SK-N-MC (cell line): Measurements from ENCODE around the gene DAB2IP.

Experiments used
- EZH2 ChIP-seq: fragments of 200-600 bp; sonication (generic); IDR thresholded peaks from one replicate; pipeline ENCODE4 v1.6.1; 2017; ENCODE audit warnings: antibody characterized with exemption
- POLR2AphosphoS5 ChIP-seq: IDR thresholded peaks from 2 replicates; pipeline ENCODE4 v1.6.1; 2012; ENCODE audit warnings: mild to moderate bottlenecking, low read depth, low read length, borderline replicate concordance

DNA sequence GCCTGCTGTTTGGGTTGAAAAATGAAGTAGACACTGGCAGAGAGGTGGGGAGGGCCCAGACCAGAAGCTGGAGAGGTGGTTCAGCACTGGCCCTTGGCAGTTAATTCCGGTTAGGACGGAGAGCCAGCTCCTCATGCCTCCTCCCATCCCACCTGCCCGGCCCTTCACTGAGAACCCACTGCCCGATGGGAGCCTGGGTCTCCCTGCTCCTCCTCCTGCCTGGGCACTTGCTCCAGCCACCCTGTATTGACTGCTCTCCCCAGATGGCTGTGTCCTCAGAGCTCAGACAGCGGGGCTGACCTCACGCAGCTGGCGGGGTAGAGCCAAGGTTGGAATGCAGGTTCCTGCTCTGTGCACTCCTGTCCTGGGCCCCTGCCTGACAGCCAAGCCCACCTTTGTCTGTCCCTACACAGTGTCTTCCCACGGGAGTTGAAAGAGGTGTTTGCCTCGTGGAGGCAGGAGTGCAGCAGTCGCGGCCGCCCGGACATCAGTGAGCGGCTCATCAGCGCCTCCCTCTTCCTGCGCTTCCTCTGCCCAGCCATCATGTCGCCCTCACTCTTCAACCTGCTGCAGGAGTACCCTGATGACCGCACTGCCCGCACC lies 114.7 kb downstream of the DAB2IP start:
- TF ChIP-seq EZH2 = no peak
- TF ChIP-seq POLR2AphosphoS5 = no peak
